Vagina (tissue), 2 donors: ENCODE measurements around the gene RNASE9.

Experiments used
- CTCF ChIP-seq, 3 experiments: fragments of 450-650 bp in 2 of 3; fragments of 200-600 bp in 1 of 3; sonication (generic) in 1 of 3; IDR thresholded peaks; one replicate each; pipeline ENCODE4 v1.5.1; 2017 to 2019; ENCODE audit warnings: antibody characterized with exemption in 3 of 3, mild to moderate bottlenecking in 2 of 3, moderate library complexity in 2 of 3
- POLR2A ChIP-seq, 2 donors: fragments of 450-650 bp; IDR thresholded peaks; one replicate each; pipeline ENCODE4 v1.6.1; 2017; ENCODE audit warnings: antibody characterized with exemption in 2 of 2, mild to moderate bottlenecking in 2 of 2, moderate library complexity in 2 of 2

GRCh38 chr14:20557212-20557542, 3.7 kb downstream of the RNASE9 start:
- no peak for TF ChIP-seq CTCF (IDR thresholded peaks at IDR 0.05)
- TF ChIP-seq POLR2A (IDR thresholded peaks at IDR 0.05) = no peak
